Prostate gland (tissue), 2 donors: ENCODE data around the gene STEAP1B. TPM values are rescaled to one million over a fixed set of nuclear protein-coding genes. Genes with fewer than 3 reads are reported as not detected.

Experiments
- DNase-seq: peaks from one replicate; pipeline ENCODE4 v3.0.0-alpha.2; 2019; ENCODE audit warnings: low spot score
- H3K27ac ChIP-seq, 2 donors: fragments of 200-600 bp; sonication (generic); 2 replicates each; pipeline ENCODE4 v1.5.1; 2017 to 2019
- H3K27me3 ChIP-seq: fragments of 200-600 bp; sonication (generic); replicated peaks from 2 replicates; pipeline ENCODE4 v1.5.1; 2019; ENCODE audit not compliant: insufficient read depth
- H3K36me3 ChIP-seq, 2 donors: fragments of 200-600 bp; sonication (generic); 1 replicate in 1 of 2; 2 replicates in 1 of 2; pipeline versions ENCODE4 v1.5.1 to v1.8.1; 2017 to 2019
- H3K4me1 ChIP-seq: fragments of 200-600 bp; sonication (generic); replicated peaks from 2 replicates; pipeline ENCODE4 v1.5.1; 2019
- H3K4me3 ChIP-seq, 2 donors: fragments of 200-600 bp; sonication (generic); 2 replicates each; pipeline ENCODE4 v1.5.1; 2017 to 2019
- H3K9me3 ChIP-seq: fragments of 200-600 bp; sonication (generic); 2 replicates; pipeline ENCODE4 v1.5.1; 2017
- CTCF ChIP-seq, 4 experiments: fragments of 200-600 bp in 2 of 4; fragments of 450-650 bp in 2 of 4; sonication (generic) in 2 of 4; IDR thresholded peaks; 1 replicate in 3 of 4; 2 replicates in 1 of 4; pipeline ENCODE4 v1.5.1; 2016 to 2019; ENCODE audit warnings: antibody characterized with exemption in 4 of 4, mild to moderate bottlenecking in 2 of 4, moderate library complexity in 2 of 4
- POLR2A ChIP-seq: fragments of 450-650 bp; IDR thresholded peaks from one replicate; pipeline ENCODE4 v1.6.1; 2016; ENCODE audit warnings: antibody characterized with exemption, mild to moderate bottlenecking
- POLR2AphosphoS5 ChIP-seq: sonication (generic); formaldehyde crosslinking; IDR thresholded peaks from one replicate; pipeline ENCODE4 v1.6.1; 2017; ENCODE audit warnings: antibody characterized with exemption
- WGBS: methylation state at CpG from one replicate; pipeline ENCODE4 v1.1.5; 2018; 5-methylcytosine and 5-hydroxymethylcytosine counted together
- intact Hi-C: fragments of 100-400 bp; cut with DNase I; formaldehyde crosslinking; loops from one replicate; pipeline ENCODE4 v1.14.2; 2022
- total RNA-seq, 2 donors: library from RNA; depleted of rRNA; stranded (reverse); fragments of >200 nt; gene quantifications; one replicate each; pipeline ENCODE4 v1.1.0, GENCODE V29; 2016

STEAP1B gene
- total RNA-seq, 2 donors from 2014 or later, result 6.4 TPM; not detected in 1

- no peaks in the 10 kb centered on the region for H3K36me3 ChIP-seq
- H3K9me3 ChIP-seq, result no peaks in the 10 kb centered on the region
- TF ChIP-seq CTCF (IDR thresholded peaks at IDR 0.05) (no peak), POLR2AphosphoS5 (no peak), POLR2A (no peak)
- no peaks in the 10 kb centered on the region for H3K27me3 ChIP-seq
- DNase-seq, result no peak
- H3K4me1 ChIP-seq, result no peaks in the 10 kb centered on the region
- no peak overlapping the region for H3K27ac ChIP-seq
- 87% methylated on average over 2 of the region's 2 CpGs for WGBS
- intact Hi-C loops, result no loop called here
- H3K4me3 ChIP-seq, result no peak overlapping the region
Observed at GRCh38 chr7:22413211-22413610, 86.8 kb downstream of the STEAP1B start.

DNA sequence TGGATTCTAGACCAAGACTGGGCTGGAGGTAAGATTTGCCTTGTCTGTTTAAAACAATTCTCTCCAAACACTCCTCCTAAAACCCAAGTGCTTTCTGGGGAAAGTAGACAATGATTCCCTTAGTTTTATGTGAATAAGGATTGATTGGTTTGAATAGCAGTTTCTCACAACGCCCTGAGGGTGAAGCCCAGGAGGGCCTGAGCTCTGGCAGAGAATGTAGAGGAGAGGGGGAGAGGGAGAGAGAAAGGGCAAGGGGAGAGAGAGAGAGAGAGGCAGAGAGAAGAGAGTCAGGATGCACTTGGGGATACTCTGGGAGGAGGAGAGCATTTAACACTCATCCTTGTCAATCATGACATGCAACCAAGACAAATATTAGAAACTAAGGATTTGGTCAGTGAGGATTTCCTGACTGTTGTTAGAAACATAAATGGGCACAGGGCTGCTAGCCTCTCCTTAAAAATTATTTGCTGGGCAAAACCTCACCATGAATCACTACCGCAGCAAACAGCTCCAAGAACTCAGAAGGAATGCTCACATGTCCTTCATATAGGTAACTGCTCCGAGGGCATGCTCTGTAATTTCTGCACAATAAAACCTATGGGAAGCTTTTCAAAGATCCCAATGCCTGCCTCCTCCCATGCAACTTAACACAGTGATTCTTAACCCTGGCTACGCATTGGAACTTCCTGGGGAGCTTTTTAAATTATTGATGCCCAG, 87.9 kb downstream of the STEAP1B start:
- WGBS, result 79% methylated on average over 4 of the region's 4 CpGs
- intact Hi-C loops, result no loop called here
- no peak overlapping the region for H3K4me3 ChIP-seq

DNA sequence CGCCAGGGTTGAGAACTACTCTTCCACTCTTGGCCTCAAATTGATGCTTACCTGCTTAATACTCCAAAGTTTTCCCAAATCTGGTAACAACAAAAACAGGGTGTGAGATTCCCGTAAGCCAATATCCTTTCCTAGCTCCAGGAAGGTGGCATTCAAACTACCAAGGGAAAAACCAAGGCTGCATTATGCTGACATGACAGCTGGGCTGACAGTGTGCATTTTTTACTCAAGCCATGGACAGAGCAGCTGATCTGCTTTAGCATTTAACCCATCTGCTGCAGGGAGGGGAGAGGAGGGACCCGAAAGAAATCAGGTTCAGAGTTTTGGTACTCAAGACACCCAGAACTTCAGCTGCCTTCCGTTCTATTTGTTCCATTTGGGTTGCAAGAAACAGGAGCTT, 93.3 kb downstream of the STEAP1B start:
- H3K4me3 ChIP-seq, result no peak overlapping the region
- no peaks in the 10 kb centered on the region for H3K27me3 ChIP-seq
- H3K9me3 ChIP-seq, result no peaks in the 10 kb centered on the region
- H3K36me3 ChIP-seq, result no peaks in the 10 kb centered on the region
- WGBS, result 95% methylated on average over 4 of the region's 4 CpGs
- no peak for TF ChIP-seq POLR2AphosphoS5
- no peak for TF ChIP-seq CTCF (IDR thresholded peaks at IDR 0.05)
- no peak for DNase-seq
- intact Hi-C loops, result no loop called here
- no peaks in the 10 kb centered on the region for H3K4me1 ChIP-seq
- no peak overlapping the region for H3K27ac ChIP-seq

More for the DNA sequence above, 87.9 kb downstream of the STEAP1B start:
- Histone ChIP-seq H3K27me3 (no peaks in the 10 kb centered on the region), H3K4me1 (no peaks in the 10 kb centered on the region), H3K9me3 (no peaks in the 10 kb centered on the region), H3K27ac (no peak overlapping the region), H3K36me3 (no peaks in the 10 kb centered on the region)
- DNase-seq, result no peak
- TF ChIP-seq POLR2A (no peak), POLR2AphosphoS5 (no peak), CTCF (IDR thresholded peaks at IDR 0.05) (no peak)

DNA sequence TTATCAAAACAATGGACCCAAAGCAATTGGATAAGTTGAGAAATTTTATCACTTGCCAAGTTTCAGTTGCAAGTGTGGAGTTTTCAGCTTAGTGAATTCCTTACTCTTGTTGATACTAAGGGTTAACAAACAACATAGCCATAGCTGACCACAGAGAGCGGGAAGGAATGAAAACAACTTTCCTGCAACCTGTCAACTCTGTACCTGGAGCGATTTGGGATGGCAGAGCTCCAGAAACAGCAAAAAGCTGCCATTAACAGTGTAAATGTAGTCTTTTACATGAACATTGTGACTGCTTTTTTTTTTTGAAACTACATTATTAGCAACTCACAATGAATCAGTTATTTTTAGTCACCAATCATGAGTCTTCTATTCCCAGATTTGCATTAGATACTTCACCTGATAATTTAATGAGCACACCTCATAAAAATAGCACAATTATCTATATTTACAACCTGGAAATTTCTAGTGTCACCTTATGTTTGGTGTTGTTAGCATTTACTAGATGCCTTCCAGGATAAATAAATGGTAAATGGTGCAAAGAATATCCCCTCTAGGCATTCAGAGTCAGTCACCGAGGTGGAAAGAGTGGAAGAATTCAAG, 95.5 kb downstream of the STEAP1B start:
- intact Hi-C loops, result no loop called here
- no peak for DNase-seq
- H3K4me1 ChIP-seq, result no peaks in the 10 kb centered on the region
- H3K4me3 ChIP-seq, result no peak overlapping the region
- TF ChIP-seq POLR2A (no peak), CTCF (IDR thresholded peaks at IDR 0.05) (no peak), POLR2AphosphoS5 (no peak)
- WGBS, result 37% methylated on average over 3 of the region's 3 CpGs
- no peaks in the 10 kb centered on the region for H3K9me3 ChIP-seq
- no peaks in the 10 kb centered on the region for H3K27me3 ChIP-seq
- no peak overlapping the region for H3K27ac ChIP-seq
- no peaks in the 10 kb centered on the region for H3K36me3 ChIP-seq

DNA sequence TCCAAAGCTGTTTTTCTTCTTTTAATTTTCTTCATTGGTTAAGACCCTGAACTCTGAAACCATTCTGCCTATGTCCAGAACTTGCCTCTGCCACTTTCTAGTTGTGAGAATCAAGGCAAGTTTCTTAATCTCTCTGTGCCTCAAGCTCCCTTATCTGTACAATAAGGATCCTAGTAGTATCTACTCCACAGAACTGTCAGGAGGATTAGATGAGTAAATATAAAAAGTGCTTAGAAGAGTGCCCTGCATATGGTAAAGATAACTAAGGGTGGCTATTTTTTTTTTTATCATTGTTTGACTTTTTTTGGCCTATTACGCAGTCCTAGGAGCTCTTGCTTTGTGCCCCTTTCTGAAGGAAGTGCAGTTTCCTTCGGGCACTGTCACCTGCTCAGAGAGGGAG, 96.6 kb downstream of the STEAP1B start:
- intact Hi-C loops, result no loop called here
- Histone ChIP-seq H3K4me3 (no peak overlapping the region), H3K4me1 (no peaks in the 10 kb centered on the region), H3K36me3 (no peaks in the 10 kb centered on the region), H3K27me3 (no peaks in the 10 kb centered on the region), H3K27ac (no peak overlapping the region), H3K9me3 (no peaks in the 10 kb centered on the region)
- DNase-seq, result no peak
- TF ChIP-seq POLR2A (no peak), CTCF (IDR thresholded peaks at IDR 0.05) (no peak), POLR2AphosphoS5 (no peak)
- WGBS, result 96% methylated on average over 2 of the region's 2 CpGs
